Vagina (tissue), 2 donors: ENCODE measurements around the gene CDK19.

ENCODE experiments used
- POLR2A ChIP-seq, 2 donors: fragments of 450-650 bp; IDR thresholded peaks; one replicate each; pipeline ENCODE4 v1.6.1; 2017; ENCODE audit warnings: antibody characterized with exemption in 2 of 2, mild to moderate bottlenecking in 2 of 2, moderate library complexity in 2 of 2
- POLR2AphosphoS5 ChIP-seq, 2 donors: sonication (generic); formaldehyde crosslinking; IDR thresholded peaks; one replicate each; pipeline ENCODE4 v1.9.0; 2017; ENCODE audit warnings: antibody characterized with exemption in 2 of 2, mild to moderate bottlenecking in 2 of 2, low read depth in 1 of 2; ENCODE audit not compliant: insufficient read depth in 1 of 2
- TF ChIP-seq, protein P1 (sequence below), 3 experiments: fragments of 450-650 bp in 2 of 3; fragments of 200-600 bp in 1 of 3; sonication (generic) in 1 of 3; IDR thresholded peaks; one replicate each; pipeline ENCODE4 v1.5.1; 2017 to 2019; ENCODE audit warnings: antibody characterized with exemption in 3 of 3, mild to moderate bottlenecking in 2 of 3, moderate library complexity in 2 of 3

DNA sequence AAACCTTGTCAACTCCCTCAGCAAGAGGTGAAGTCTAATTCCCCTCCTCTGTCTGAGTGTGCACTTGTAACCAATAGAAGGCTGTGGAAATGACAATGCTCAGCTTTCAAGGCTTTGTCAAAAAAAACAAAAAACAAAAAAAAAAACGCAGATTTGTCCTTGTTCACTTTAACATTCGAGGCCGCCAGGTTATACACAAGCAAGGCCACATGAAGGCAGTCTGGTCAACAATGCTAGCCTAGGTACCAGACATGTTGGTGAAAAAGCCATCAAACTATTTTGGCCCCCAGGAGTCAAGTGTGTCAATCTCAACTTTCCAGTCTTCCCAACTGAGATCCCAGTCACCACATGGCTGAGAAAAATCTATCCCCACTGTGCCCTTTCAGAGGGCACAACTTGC lies 92.3 kb downstream of the CDK19 start:
- TF ChIP-seq, protein P1, sequence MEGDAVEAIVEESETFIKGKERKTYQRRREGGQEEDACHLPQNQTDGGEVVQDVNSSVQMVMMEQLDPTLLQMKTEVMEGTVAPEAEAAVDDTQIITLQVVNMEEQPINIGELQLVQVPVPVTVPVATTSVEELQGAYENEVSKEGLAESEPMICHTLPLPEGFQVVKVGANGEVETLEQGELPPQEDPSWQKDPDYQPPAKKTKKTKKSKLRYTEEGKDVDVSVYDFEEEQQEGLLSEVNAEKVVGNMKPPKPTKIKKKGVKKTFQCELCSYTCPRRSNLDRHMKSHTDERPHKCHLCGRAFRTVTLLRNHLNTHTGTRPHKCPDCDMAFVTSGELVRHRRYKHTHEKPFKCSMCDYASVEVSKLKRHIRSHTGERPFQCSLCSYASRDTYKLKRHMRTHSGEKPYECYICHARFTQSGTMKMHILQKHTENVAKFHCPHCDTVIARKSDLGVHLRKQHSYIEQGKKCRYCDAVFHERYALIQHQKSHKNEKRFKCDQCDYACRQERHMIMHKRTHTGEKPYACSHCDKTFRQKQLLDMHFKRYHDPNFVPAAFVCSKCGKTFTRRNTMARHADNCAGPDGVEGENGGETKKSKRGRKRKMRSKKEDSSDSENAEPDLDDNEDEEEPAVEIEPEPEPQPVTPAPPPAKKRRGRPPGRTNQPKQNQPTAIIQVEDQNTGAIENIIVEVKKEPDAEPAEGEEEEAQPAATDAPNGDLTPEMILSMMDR (IDR thresholded peaks at IDR 0.05), result no peak
- TF ChIP-seq POLR2A (IDR thresholded peaks at IDR 0.05) (no peak), POLR2AphosphoS5 (IDR thresholded peaks at IDR 0.05; ENCODE audit: insufficient read depth in 1 of 2, low read depth in 1 of 2) (no peak)
